ENCODE data around the gene SCAMP1.

Gene SCAMP1

GRCh38 chr5:78500028-78500427 lies 139.6 kb downstream of the SCAMP1 start:
- Mint-ChIP-seq H3K9me3 (no peaks in the 10 kb centered on the region), H3K27me3 (ENCODE audit: low read depth) (no peaks in the 10 kb centered on the region), H3K27ac (peak overlapping the region in 1 of 3 experiments; percentile 33), H3K36me3 (ENCODE audit: low read depth) (peaks cover 16% of the 10 kb centered on the region), H3K4me3 (no peak overlapping the region), H3K4me1 (peaks cover 99% of the 10 kb centered on the region)
- no peak for TF ChIP-seq CTCF (IDR thresholded peaks at IDR 0.05; ENCODE audit: unreplicated experiment in 3 of 3)

- no peak for TF ChIP-seq CTCF (IDR thresholded peaks at IDR 0.05; ENCODE audit: unreplicated experiment in 3 of 3)
- H3K27me3 Mint-ChIP-seq (ENCODE audit: low read depth) = no peaks in the 10 kb centered on the region
- peak overlapping the region in 2 of 3 experiments; percentile 74 to 90 for H3K27ac Mint-ChIP-seq
- H3K4me1 Mint-ChIP-seq = peaks cover 99% of the 10 kb centered on the region
- no peaks in the 10 kb centered on the region for H3K9me3 Mint-ChIP-seq
- peaks cover 16% of the 10 kb centered on the region for H3K36me3 Mint-ChIP-seq (ENCODE audit: low read depth)
- H3K4me3 Mint-ChIP-seq = no peak overlapping the region
Measured at GRCh38 chr5:78500871-78501270, 140.5 kb downstream of the SCAMP1 start.

- Mint-ChIP-seq H3K27ac (peak overlapping the region; percentile 74 to 90 (median 89)), H3K9me3 (no peaks in the 10 kb centered on the region), H3K27me3 (ENCODE audit: low read depth) (no peaks in the 10 kb centered on the region), H3K4me3 (peak overlapping the region in 1 of 3 experiments; percentile 13), H3K4me1 (peaks cover 98% of the 10 kb centered on the region), H3K36me3 (ENCODE audit: low read depth) (peaks cover 19% of the 10 kb centered on the region)
- no peak for TF ChIP-seq CTCF (IDR thresholded peaks at IDR 0.05; ENCODE audit: unreplicated experiment in 3 of 3)
Measured at GRCh38 chr5:78501411-78502352, 141.3 kb downstream of the SCAMP1 start.

GRCh38 chr5:78503958-78504653 lies 143.7 kb downstream of the SCAMP1 start:
- Mint-ChIP-seq H3K27me3 (ENCODE audit: low read depth) (no peaks in the 10 kb centered on the region), H3K36me3 (ENCODE audit: low read depth) (peaks cover 24% of the 10 kb centered on the region), H3K27ac (peak overlapping the region; percentile 93 to 99 (median 97)), H3K4me3 (no peak overlapping the region), H3K9me3 (no peaks in the 10 kb centered on the region), H3K4me1 (peaks cover 97% of the 10 kb centered on the region)
- TF ChIP-seq CTCF (IDR thresholded peaks at IDR 0.05; ENCODE audit: unreplicated experiment in 3 of 3) = no peak

- peak overlapping the region; percentile 31 to 71 (median 50) for H3K4me3 Mint-ChIP-seq
- H3K4me1 Mint-ChIP-seq = peaks cover 97% of the 10 kb centered on the region
- peak overlapping the region; percentile 93 to 99 (median 97) for H3K27ac Mint-ChIP-seq
- H3K9me3 Mint-ChIP-seq = no peaks in the 10 kb centered on the region
- no peaks in the 10 kb centered on the region for H3K27me3 Mint-ChIP-seq (ENCODE audit: low read depth)
- no peak for TF ChIP-seq CTCF (IDR thresholded peaks at IDR 0.05; ENCODE audit: unreplicated experiment in 3 of 3)
- peaks cover 27% of the 10 kb centered on the region for H3K36me3 Mint-ChIP-seq (ENCODE audit: low read depth)
Measured at GRCh38 chr5:78504704-78505677, 144.6 kb downstream of the SCAMP1 start.
